Measurements from ENCODE around the gene ANAPC5.
A peak's percentile ranks its signal among the peaks of the same experiment; 100 is the strongest.
"Not testable (repeated sequence)": the region's sequence is repeated elsewhere in the genome, so short reads cannot be mapped to it uniquely, and the experiment has no call there.

ANAPC5 gene

DNA sequence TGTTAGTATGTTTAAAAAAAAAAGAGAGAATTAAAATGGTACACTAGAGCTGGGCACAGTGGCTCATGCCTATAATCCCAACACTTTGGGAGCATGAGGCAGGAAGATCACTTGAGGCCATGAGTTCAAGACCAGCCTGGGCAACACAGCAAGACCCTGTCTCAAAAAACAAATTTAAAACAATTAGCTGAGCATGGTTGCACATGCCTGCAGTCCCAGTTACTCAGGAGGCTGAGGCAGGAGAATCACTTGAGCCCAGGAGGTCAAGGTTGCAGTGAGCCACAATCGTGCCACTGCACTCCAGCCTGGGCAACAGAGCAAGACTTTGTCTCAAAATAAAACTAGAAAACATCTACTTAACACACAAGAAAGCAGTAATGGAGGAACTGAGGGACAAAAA, 42.0 kb downstream of the ANAPC5 start:
- DNase-seq (ENCODE audit: low read depth), result not testable (repeated sequence)

DNA sequence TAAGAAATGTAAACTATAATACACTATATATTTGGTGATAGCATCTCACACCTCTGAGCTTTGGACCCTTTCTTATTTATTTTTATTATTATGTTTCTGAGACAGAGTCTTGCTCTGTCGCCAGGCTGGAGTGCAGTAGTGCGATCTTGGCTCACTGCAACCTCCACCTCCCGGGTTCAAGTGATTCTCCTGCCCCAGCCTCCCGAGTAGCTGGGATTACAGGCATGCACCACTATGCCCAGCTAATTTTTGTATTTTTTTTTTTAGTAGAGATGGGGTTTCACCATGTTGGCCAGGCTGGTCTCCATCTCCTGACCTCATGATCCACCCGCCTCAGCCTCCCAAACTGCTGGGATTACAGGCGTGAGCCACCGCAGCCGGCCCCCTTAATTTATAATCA, 44.8 kb downstream of the ANAPC5 start:
- not testable (repeated sequence) for DNase-seq (ENCODE audit: low read depth)

DNA sequence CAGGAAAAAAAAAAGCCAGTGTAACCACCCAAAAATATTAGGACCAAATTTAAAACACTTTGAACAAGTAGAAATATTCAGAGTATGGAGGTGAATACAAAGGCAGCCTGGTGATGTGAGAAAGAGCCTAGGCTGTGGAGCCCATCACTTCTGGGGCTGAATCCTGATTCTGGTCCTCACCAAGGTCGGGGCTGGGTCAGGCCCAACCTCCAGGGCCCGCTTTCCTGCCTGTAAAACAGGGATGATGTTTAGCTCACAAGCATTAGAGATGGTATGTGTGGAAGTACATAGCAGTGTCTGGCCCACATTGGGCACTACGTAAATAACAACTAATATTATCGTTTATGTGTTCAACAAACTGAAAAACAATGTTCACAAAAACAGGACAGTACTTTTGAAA, 47.9 kb downstream of the ANAPC5 start:
- no peak for DNase-seq (ENCODE audit: low read depth)

DNA sequence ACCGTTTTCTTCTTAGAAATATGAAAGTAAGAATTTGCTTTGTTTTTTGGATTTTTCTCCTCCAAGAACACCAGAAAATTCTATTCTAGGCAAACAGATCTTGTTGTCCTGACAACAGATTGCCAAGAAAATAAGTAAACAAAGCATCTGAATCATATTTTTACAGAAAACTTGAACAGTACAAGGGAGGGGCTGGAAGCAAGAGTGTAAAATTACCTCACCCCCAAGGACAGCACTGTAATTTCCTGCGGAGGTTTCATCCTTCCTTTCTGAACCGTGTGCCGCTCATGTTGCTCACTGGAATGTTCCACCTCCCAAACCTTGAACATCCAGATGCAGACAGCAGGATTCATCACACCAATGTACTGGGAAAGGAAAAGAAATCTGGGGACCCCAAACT, 50.3 kb downstream of the ANAPC5 start:
- DNase-seq (ENCODE audit: low read depth), result no peak

DNA sequence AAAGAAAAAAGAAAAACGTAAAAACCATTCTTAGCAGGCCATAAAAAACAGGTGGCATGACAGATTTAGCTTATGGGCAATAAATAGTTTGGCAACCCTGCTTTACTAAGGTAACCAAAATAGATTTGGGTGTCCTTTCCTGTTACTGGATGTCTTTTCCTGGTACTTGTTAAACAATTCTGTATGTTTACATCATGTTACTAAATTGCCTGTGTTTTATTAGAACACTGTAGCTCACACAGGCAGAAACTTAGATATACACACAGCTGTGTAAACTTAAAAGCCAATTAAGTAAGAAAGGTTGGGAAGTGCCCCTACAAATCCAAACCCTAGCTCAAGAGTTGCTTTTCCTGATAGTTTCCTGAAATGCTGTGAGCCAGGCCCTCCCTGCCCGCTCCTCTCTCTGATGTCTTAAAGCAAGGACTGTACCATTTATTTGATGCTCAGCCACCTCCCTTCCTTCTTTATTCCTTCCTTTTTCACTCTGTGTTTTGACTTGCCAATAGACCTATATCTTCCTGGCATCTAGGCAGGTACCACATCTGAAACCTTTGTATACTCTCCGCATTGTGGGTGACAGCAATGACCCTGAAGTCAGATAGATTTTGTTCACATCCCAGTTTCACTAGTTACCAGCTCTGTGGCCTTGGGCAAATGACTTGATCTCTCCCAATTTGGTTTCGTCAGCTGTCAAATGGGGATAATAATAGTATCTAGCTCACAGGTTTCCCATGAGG, 52.0 kb downstream of the ANAPC5 start:
- no peak for DNase-seq (ENCODE audit: low read depth)

DNA sequence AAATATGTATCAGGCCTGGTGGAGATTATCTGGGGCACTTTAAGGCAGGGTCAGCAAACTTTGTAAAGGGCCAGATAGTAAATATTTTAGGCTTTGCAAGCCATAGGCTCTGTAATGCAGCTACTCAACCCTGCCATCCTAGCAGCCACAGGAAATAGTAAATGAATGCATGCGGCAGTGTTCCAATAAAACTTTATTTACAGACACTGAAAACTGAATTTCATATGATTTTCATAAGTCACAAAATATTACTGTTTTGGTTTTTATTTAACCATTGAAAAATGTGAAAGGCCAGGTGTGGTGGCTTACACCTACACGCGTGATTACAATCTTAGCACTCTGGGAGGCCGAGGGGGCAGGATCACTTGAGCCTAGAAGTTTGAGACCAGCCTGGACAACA, 52.5 kb downstream of the ANAPC5 start:
- DNase-seq (ENCODE audit: low read depth), result no peak

DNA sequence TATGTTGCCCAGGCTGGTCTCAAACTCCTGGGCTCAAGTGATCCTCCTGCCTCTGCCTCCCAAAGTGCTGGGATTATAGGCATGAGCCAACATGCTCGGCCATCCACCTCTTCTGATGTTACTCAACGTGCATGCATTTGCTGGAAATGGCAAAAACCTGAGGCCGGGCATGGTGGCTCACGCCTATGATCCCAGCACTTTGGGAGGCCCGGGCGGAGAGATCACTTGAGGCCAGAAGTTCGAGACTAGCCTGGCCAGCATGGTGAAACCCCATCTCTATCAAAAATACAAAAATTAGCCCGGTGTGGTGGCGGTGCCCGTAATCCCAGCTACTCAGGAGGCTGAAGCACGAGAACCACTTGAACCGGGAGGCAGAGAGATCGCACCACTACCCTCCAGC, 53.8 kb downstream of the ANAPC5 start:
- DNase-seq (ENCODE audit: low read depth), result not testable (repeated sequence)

DNA sequence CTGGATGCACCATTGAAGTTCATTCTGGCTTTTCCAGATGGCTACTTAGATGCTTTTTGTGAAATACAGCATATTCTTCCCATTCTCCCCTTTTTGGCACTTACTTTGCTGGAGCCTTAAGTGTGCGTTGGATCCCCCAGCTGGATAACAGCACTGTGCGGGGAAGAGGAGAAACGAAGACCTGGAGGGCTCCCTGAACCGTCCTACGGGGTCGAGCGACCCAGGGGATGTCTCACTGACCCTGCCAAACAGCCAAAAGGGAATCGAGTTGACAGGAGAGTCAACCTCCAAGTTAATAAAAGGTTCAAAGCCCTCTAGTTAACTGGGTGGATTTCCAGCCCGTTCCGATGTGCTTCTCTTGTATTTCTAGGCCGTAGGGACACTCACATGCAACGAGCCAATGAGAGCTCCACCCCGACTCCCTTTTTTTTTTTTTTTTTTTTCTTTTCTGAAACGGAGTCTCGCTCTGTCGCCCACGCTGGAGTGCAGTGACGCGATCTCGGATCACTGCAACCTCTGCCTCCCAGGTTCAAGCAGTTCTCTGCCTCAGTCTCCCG, 54.7 kb downstream of the ANAPC5 start:
- DNase-seq (ENCODE audit: low read depth), result no peak

DNA sequence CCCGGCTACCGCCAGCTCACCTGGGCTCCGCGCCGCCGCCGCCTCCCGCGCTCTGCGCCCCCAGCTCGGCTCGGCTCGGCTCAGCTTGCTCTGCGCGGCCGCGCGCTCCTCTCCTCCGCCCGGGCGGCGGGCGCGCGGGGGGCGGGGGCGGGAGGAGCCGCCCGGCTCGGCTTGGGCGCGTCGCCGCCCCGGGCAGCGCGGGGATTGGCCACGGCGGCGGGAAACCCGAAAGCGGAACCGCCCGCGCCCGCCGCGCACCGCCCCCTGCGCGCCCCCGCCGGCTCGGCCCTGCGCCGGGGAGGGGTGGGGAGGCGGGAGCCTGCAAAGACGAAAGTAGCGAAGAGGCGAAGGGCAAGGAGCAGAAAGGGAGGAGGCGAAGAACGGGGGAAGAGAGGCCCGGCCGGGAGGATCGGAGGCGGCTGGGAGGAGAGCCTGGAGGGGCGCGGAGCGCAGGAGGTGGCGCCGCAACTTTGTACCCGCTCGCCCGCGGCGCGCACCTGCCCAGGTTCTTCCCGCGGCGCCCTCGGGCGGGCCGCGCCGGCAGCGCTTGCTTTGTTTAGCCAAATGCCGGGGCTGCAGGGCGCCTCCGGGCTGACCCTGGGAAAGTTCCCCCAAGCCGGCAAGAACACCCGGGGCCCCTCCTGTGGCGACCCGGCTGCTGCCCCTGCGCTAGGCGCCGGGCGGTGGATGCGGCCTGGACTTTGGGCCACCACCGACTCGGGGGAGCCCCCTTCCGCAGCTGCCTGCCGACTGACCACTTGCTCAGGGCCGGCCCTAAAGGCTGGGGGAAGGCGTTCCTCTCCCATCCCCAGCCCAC, 55.4 kb downstream of the ANAPC5 start, which contains the start of gene CAMKK2:
Gene CAMKK2 (minus strand): TSS at position 92 of the 817 bp plus-strand sequence. CDS start 22,183 bp downstream, outside the sequence.
- no peak for DNase-seq (ENCODE audit: low read depth)

DNA sequence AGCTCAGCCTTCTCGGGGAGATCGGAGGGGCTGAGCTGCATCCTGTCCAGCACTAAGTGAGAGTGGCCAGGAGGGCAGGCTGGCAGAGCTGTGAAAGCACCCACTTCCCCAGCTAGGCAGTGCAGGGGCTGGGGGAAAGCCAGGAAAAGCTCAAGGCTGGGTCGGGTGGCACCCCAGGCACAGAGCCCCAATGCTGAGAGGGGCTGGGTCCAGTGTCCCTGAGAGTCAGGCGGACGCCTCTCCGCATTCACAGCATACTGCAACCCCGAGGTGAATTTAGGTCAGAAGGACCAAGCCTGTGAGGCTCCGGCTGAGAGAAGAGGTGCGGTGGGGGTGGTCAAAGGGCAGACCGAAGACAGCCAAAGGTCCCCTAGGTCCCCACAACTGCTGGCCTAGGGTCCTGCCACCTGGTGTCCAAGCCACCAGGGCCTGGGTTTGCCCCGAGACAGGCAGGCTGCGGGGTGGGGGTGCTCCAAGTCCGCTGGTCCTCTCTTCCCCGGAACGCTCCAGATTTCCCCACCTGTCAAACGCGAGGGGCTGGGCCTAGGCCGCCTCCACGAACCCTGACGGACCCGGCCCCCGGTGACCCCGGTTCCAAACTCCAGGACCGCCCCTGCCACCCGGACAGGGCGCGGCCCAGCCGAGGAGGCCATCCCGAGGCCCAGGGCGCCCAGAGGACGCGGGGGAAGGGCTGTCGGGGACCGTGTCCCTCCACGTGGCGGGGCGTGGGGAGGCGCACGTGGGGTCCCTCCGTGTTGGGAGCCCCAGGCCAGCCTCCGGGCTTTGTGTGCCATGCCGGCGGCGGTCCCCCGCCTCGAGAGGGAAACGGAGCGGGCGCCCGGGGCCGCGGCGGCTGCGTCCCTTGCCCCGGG, 56.2 kb downstream of the ANAPC5 start:
- DNase-seq (ENCODE audit: low read depth), result no peak

DNA sequence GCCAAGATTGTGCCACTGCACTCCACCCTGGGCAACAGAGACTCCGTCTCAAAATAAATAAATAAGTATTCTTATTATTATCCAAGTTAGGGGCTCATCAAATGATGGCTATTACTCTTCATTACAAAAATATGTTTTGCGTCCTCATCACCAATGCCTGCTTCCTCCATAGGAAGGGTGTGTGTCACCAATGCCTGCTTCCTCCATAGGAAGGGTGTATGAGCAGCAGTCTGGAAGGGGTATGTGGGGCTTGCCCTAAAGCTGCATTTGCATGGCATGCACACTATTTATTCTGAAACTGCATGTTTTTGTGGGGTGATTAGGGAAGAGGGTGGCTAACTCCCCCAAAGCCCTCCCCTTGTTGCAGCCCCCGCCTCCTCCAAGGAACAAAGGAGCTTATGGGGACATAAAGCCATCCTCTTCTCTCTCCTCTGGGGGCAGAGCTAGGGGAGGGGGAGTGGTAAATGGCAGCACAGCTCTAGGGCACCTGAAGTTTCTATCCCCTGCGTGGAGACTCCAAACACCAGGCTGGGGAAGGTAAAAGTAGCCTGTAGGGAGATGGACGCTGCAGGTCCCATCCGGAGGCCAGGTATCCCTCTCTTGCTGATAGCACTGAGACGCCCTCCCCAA, 57.0 kb downstream of the ANAPC5 start:
- DNase-seq (ENCODE audit: low read depth), result no peak

DNA sequence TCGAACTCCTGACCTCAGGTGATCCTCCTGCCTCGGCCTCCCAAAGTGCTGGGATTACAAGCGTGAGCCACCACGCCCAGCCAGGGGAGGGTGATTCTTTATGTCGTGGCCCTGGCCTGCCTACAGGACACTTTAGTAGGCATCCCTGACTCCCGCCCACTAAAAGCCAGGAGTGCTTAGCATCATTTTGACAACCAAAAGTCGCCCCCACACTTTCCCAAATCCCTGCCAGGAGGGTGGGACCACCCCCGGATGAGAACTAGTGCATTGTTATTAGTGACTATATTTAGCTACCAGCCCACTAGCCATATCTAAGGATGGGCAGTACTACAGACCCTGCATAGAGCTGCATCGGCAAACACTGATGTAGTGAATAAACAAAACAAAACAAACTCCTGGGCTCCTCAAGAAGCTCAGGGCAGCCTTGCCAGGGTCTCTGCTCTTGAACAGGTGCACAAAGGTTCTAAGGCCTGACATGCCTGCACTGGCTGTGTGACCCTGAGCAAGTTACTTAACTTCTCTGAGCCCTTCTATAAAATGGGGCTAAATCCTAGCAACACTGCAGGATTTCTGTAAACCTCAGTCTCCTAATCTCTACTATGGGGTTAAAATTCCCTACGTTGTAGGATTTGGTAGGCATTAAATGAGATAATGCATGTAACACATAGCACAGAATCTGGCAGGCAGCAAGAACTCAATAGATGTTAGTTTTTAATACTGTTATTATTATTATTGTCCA, 57.9 kb downstream of the ANAPC5 start:
- no peak for DNase-seq (ENCODE audit: low read depth)

DNA sequence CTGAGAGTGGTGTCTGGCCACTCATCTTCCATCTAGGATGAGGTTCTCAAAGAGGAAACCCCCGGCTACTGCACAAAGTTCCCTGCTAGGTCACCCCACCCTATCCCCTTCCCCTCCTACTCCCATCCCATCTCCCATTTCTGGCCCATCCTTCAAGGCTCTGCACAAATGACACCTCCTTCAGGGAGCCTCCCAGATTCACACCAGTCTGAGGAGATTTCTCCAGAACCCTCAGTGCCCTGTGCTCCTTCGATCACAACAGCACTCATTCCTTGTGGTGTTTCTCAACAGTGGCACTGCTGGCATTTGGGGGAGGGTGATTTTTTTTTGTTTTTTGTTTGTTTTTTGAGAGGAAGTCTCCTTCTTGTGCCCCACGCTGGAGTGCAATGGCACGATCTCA, 58.6 kb downstream of the ANAPC5 start:
- no peak for DNase-seq (ENCODE audit: low read depth)

DNA sequence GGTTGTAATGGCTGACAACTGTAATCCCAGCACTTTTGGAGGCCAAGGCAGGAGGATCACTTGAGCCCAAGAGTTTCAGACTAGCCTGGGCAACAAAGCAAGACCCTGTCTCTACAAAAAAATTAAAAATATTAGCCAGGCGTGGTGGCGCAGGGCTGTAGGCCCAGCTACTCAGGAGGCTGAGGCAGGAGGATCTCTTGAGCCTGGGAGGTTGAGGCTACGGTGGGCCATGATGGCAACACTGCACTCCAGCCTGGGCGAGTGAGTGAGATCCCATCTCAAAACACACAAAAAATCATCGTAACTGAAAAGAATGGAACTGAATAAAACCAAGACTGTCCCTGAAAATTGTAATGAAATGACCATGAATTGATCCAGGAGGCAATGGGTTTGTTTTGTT, 61.8 kb downstream of the ANAPC5 start:
- no peak for DNase-seq (ENCODE audit: low read depth)

DNA sequence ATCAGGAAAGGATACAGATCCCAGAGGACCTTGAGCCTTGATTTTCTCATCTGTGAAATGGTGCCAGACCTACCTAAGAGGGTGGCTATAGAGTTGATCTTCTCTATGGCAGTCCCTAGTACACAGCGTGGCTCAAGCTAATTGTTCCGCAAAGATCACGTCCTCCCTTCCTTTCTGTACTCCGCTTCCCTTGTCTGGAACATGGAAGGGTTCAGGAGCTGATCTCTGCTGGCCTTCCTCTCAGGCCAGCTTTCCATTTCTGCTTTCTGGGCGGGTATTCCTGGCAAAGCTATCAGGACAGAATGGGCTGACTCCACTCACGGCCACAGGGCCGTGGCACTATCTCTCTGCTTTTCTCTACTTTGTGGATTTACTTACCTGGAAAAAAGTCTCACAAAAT, 62.2 kb downstream of the ANAPC5 start:
- DNase-seq (ENCODE audit: low read depth), result no peak

DNA sequence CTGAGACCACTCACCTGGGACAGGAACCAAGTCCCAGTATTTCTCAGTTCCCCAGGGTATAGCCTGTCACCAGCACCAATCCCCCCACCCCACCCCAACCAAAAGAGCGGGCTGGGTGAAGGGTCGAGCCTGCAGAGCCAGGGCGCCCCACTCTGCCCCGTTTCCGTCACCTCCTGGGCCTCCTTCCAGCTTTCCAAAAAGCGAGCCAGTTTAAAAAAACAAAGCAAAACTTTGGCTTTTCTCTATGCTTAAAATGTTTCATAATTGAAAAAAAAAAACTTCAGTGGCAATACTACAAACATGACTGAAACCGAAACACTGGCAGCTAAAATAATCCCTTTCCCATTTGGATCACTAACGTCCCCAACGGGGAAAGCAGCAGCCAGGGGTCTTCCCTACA, 63.2 kb downstream of the ANAPC5 start:
- no peak for DNase-seq (ENCODE audit: low read depth)

DNA sequence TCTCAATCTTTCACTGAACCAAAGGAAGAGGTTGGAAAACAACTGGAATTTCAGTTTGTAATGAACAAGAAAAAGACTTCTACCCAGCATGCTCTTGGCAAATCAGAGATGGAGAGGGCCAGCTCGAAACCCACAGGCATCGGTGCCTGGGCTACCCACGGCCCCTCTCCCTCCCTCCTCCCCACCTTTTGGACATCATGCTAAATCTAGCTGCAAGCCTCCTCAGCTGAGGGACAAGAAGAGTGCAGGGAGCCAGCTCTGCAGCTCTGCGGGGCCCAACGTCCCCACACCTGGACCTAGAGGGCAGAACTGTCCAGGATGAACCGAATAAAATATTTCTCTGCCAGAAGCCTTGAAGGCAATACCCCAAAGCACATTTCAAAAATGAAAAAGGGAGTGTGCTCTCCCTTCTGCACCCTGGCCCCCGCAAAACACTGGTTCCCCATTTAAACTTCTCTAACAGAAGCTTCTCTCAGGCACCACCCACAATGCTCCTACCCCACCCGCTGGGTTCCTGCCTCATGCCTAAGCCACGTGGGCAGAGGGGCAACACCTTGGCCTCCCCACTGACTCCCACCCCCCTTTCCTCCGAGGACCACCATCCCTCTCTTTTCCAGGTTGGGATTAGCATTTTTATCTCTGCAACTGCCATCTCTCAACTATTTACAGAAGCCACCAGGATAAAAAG, 63.9 kb downstream of the ANAPC5 start:
- DNase-seq (ENCODE audit: low read depth), result no peak

DNA sequence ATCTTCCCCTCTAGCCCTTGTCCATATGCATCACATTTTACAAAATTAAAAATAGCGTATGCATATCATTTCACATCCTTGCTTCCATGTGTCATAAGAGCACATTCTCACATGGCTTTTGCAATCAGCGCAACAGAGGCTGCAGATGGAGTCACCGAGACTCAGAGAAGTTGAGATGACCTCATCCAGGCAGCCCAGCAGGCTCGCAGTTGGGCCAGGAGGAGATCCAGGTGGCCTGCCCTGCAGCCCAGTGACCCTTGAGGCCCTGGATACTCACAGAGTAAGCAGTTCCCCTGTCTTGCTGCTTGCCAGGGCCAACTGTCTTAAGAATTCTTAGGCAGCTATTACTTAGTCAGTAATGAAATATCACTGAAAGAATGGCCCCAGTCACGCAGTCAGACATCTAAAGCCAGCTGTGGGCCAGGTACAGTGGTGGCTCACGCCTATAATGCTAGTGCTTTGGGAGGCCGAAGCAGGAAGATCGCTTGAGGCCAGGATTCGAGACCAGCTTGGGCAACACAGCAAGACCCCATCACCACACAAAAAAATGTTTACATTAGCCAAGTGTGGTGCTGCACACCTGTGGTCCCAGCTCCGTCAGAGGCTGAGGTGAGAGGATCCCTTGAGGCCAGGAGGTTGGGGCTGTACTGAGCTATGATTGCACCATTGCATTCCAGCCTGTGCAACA, 64.8 kb downstream of the ANAPC5 start:
- DNase-seq (ENCODE audit: low read depth), result peak; percentile 36

DNA sequence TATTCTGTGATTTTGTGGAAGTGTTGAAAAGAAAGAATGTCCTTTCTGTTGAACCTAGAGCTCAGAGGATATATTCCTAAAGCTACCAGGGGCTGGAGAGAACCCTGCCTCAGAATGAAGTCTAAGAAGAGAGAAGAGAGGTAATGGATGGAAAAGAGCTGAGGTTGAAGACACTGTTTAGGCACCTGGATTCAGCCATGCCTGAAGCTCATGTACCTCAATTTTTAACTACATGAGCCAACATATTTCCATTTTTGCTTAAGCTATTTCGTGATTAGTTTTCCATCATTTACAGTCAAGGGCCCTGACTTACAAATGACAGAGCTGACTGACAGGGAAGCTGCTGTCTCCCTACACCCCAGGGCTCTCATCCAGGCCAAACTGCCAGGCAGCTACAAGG, 66.4 kb downstream of the ANAPC5 start:
- no peak for DNase-seq (ENCODE audit: low read depth)

Measured in non-pigmented ciliary epithelial cell (primary cell).